HG03159 (cell line): ENCODE measurements around the gene PANK2.

Experiments
- ATAC-seq: cut with Tn5 transposase; IDR thresholded peaks from one replicate; pipeline ENCODE4 v1.9.1; 2021; ENCODE audit warnings: mild to moderate bottlenecking, moderate library complexity; ENCODE audit not compliant: unreplicated experiment

PANK2 gene

DNA sequence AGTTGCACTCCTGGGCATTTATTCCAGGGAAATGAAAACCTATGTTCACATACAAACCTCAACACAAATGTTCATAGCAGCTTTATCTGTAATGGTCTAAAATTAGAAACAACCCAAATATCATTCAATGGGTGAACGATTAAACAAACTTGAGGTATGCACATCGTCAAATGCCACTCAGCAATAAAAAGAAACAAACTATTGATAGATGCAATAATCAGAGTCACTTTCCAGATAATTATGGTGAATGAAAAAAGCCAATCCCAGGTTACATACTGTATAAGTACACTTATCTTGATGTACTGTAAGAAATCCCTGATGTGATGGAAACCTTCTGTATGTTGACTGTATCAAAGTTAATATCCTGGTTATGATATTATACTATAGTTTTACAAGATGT is 87.3 kb downstream of the PANK2 start:
- ATAC-seq = no peak
